HepG2 (cell line): Measurements from ENCODE around the gene PHLDB1. TPM values are rescaled to one million over a fixed set of nuclear protein-coding genes. Genes with fewer than 3 reads are reported as not detected.

Experiments
- ATAC-seq: fragments of 200-7000 bp; cut with Tn5 transposase; 3 replicates; pipeline ENCODE4 v1.9.1; 2020; ENCODE audit warnings: mild to moderate bottlenecking, moderate library complexity
- BruUV-seq: library from RNA; stranded (reverse); fragments of 400-500 nt; replicated peaks from 2 replicates; lab custom pipeline; 2021; lab: Mats Ljungman, UMichigan
- CTCF ChIA-PET: fragments of 300-600 bp; formaldehyde crosslinking; extraction: SDS; loops from one replicate; lab custom pipeline; 2021; ENCODE audit warnings: low total read pairs, inconsistent platforms, low intra/inter-chr PET ratio; lab: Yijun Ruan, JAX
- POLR2A ChIA-PET: fragments of 350-600 bp; sonication (Branson Sonifier 250); formaldehyde crosslinking; loops from one replicate; lab custom pipeline; 2020; ENCODE audit warnings: antibody characterized with exemption, inconsistent platforms; lab: Yijun Ruan, JAX
- DNase-seq: peaks from one replicate; pipeline ENCODE4 v3.0.0-alpha.2; 2015; ENCODE audit warnings: low spot score
- FAIRE-seq: peaks from 3 replicates; lab custom pipeline; 2011; peaks lifted over from hg19 to GRCh38; lab: Jason Lieb, UNC
- H2AFZ ChIP-seq: one replicate; pipeline ENCODE4 v1.6.1; 2011; ENCODE audit warnings: low read length, inconsistent platforms
- H3K27ac ChIP-seq: fragments of 300-600 bp; 3 replicates; pipeline ENCODE4 v1.8.0; 2011; ENCODE audit warnings: mixed run types, mild to moderate bottlenecking, mixed read lengths, low read length, inconsistent platforms; ENCODE audit not compliant: insufficient read depth; ENCODE audit errors: extremely low read length
- H3K27me3 ChIP-seq, 2 experiments: fragments of 200-600 bp in 1 of 2; 2 replicates in 1 of 2; 3 replicates in 1 of 2; pipeline versions ENCODE4 v1.6.0 to v1.8.0; 2011; ENCODE audit warnings: low read length in 2 of 2, mild to moderate bottlenecking in 2 of 2, moderate library complexity in 2 of 2, inconsistent platforms in 1 of 2; ENCODE audit not compliant: insufficient read depth in 2 of 2, control insufficient read depth in 1 of 2
- H3K36me3 ChIP-seq, 2 experiments: fragments of 200-600 bp in 1 of 2; replicated peaks in 1 of 2; 2 replicates in 1 of 2; 3 replicates in 1 of 2; pipeline versions ENCODE4 v1.5.1 to v1.8.0; 2011; ENCODE audit warnings: low read length in 2 of 2, inconsistent platforms in 1 of 2; ENCODE audit not compliant: insufficient read depth in 2 of 2, control insufficient read depth in 1 of 2
- H3K4me1 ChIP-seq: 2 replicates; pipeline ENCODE4 v1.5.1; 2012; ENCODE audit warnings: low read length, inconsistent platforms; ENCODE audit not compliant: insufficient read depth
- H3K4me2 ChIP-seq: 2 replicates; pipeline ENCODE4 v1.6.0; 2011; ENCODE audit warnings: low read depth, low read length, inconsistent platforms
- H3K4me3 ChIP-seq, 3 experiments: fragments of 200-600 bp in 1 of 3; sonication (generic), shearing (Covaris generic) in 1 of 3; replicated peaks in 1 of 3; 2 replicates each; pipeline ENCODE4 v1.5.1; 2011 to 2016; ENCODE audit warnings: low read length in 3 of 3, inconsistent platforms in 2 of 3, low read depth in 2 of 3, mild to moderate bottlenecking in 2 of 3, control low read depth in 1 of 3, mixed read lengths in 1 of 3; ENCODE audit not compliant: insufficient read depth in 1 of 3
- H3K79me2 ChIP-seq: one replicate; pipeline ENCODE4 v1.6.1; 2011; ENCODE audit warnings: low read length, inconsistent platforms; ENCODE audit not compliant: insufficient read depth
- H3K9ac ChIP-seq: 2 replicates; pipeline ENCODE4 v1.6.0; 2011; ENCODE audit warnings: mild to moderate bottlenecking, low read depth, low read length, inconsistent platforms; ENCODE audit not compliant: insufficient read depth
- H3K9me3 ChIP-seq: 2 replicates; pipeline ENCODE4 v1.5.1; 2012; ENCODE audit warnings: mild to moderate bottlenecking, low read length
- H4K20me1 ChIP-seq: 2 replicates; pipeline ENCODE4 v1.6.0; 2011; ENCODE audit warnings: inconsistent platforms, mild to moderate bottlenecking, low read length, moderate library complexity; ENCODE audit not compliant: insufficient read depth
- HIC2 ChIP-seq: sonication (generic); formaldehyde crosslinking; IDR thresholded peaks from 2 replicates; pipeline ENCODE4 v1.9.0; 2022; ENCODE audit warnings: low read depth, missing genetic modification reagents
- KDM2A ChIP-seq: sonication (generic); formaldehyde crosslinking; IDR thresholded peaks from 2 replicates; pipeline ENCODE4 v1.4.0; 2020; ENCODE audit warnings: low read depth, missing genetic modification reagents, borderline replicate concordance
- RXRB ChIP-seq: IDR thresholded peaks from 2 replicates; pipeline ENCODE4 v1.6.1; 2016; ENCODE audit warnings: borderline replicate concordance, missing genetic modification reagents, missing compliant biosample characterization
- SP4 ChIP-seq: sonication (generic); formaldehyde crosslinking; IDR thresholded peaks from 2 replicates; pipeline ENCODE4 v1.8.1; 2023; ENCODE audit warnings: mild to moderate bottlenecking, missing genetic modification reagents
- TBL1XR1 ChIP-seq: fragments of 150-350 bp; IDR thresholded peaks from 2 replicates; pipeline ENCODE4 v1.6.1; 2014; ENCODE audit warnings: borderline replicate concordance, low read length; ENCODE audit not compliant: partially characterized antibody
- WIZ ChIP-seq: sonication (generic); formaldehyde crosslinking; IDR thresholded peaks from 2 replicates; pipeline ENCODE4 v1.5.1; 2020; ENCODE audit warnings: mild to moderate bottlenecking, missing genetic modification reagents
- ZFP1 ChIP-seq: IDR thresholded peaks from 2 replicates; pipeline ENCODE4 v1.6.1; 2016
- ZMYM3 ChIP-seq: sonication (generic); formaldehyde crosslinking; IDR thresholded peaks from 2 replicates; pipeline ENCODE4 v1.5.1; 2020; ENCODE audit warnings: mild to moderate bottlenecking, missing genetic modification reagents
- ZNF672 ChIP-seq: sonication (generic); formaldehyde crosslinking; IDR thresholded peaks from 2 replicates; pipeline ENCODE4 v1.8.1; 2022; ENCODE audit warnings: missing genetic modification reagents
- ZNF768 ChIP-seq: sonication (generic); formaldehyde crosslinking; IDR thresholded peaks from 2 replicates; pipeline ENCODE4 v1.4.0; 2020; ENCODE audit warnings: missing genetic modification reagents
- ZNF775 ChIP-seq: sonication (generic); formaldehyde crosslinking; IDR thresholded peaks from 2 replicates; pipeline ENCODE4 v1.4.0; 2020; ENCODE audit warnings: missing genetic modification reagents, mild to moderate bottlenecking, moderate library complexity, borderline replicate concordance
- WGBS: methylation state at CpG from one replicate; pipeline ENCODE4 v1.1.6; 2017; ENCODE audit warnings: low lambda C conversion rate; 5-methylcytosine and 5-hydroxymethylcytosine counted together
- in situ Hi-C: cut with HindIII; loops from 2 replicates; pipeline ENCODE4 v1.10.0; 2017; ENCODE audit warnings: low pct_unique_long_range_greater_than_20kb; ENCODE audit not compliant: extremely low pct_ligation_motif_present
- intact Hi-C: fragments of 100-400 bp; cut with micrococcal nuclease; formaldehyde crosslinking; loops from one replicate; pipeline ENCODE4 v1.10.0; 2022; ENCODE audit not compliant: unreplicated experiment
- polyA plus RNA-seq, 8 experiments: library from polyadenylated mRNA; depleted of rRNA in 3 of 8; stranded (reverse) in 7 of 8; unstranded in 1 of 8; fragments of >200 nt; fragmentation: Illumina TruSeq in 4 of 8; extraction: Trizol in 4 of 8; gene quantifications; 2 replicates each; pipeline versions ENCODE4 v1.2.1 to v1.2.3, GENCODE V29; 2011 to 2016; ENCODE audit warnings: low read depth in 4 of 8, missing spikeins in 1 of 8, mixed read lengths in 1 of 8; ENCODE audit not compliant: insufficient read depth in 1 of 8
- total RNA-seq, 5 experiments: library from RNA; depleted of rRNA; stranded (reverse); fragments of >200 nt; fragmentation: Illumina TruSeq; extraction: Trizol; gene quantifications; 2 replicates each; pipeline ENCODE4 v1.2.3, GENCODE V29; 2016; ENCODE audit warnings: low read depth in 1 of 5
- TF ChIP-seq, protein P1 (sequence below): sonication (generic); formaldehyde crosslinking; IDR thresholded peaks from 2 replicates; pipeline ENCODE4 v1.5.1; 2020; ENCODE audit warnings: mild to moderate bottlenecking, missing genetic modification reagents, borderline replicate concordance

Gene PHLDB1
- total and polyA plus RNA-seq, 2 of the 13 experiments (the other 11 are each of a cell fraction or from before 2014, with no cell fraction given), result 13.8 to 14.2 TPM

DNA sequence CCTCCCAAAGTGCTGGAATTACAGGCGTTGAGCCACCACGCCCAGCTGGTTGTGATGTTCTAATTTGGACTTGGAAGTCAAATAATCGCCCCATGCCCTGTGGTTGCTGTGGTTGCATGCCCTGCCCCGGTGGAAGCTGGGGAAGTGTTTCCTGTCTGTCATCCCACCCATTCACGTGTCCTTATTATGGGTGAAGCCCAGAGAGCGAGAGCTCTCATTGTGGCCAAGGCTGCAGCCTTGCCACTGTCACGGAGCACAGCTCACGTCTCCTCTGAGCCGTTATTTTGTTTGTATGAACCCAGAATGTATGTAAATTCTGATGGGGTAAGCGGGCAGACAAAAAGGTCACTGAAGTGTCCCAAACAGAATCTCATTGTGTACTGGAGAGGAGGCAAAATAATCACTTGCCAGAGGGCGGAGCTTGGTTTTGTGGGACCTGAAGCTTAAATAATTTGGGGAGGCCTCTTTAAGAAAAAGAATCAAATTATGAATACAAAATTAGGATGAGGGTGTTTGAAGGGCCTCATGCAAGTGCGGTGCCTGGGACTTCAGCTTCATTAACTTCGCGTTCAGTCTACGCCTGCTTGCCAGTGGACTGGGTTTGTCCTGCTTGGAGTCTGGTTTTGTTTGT lies 97.8 kb downstream of the PHLDB1 start:
- Histone ChIP-seq H3K9me3 (peaks cover 3% of the 10 kb centered on the region; the same call in 1 of the 2 replicates), H3K9ac (no peak overlapping the region), H4K20me1 (no peaks in the 10 kb centered on the region), H2AFZ (no peak overlapping the region), H3K79me2 (no peaks in the 10 kb centered on the region), H3K36me3 (no peaks in the 10 kb centered on the region), H3K27ac (no peak overlapping the region), H3K4me1 (peaks cover 11% of the 10 kb centered on the region; the same call in 1 of the 2 replicates), H3K27me3 (peaks cover 1 to 9% of the 10 kb centered on the region in 2 experiments; a peak in 2 of 5 replicates), H3K4me3 (no peak overlapping the region), H3K4me2 (no peak overlapping the region)
- DNase-seq, result no peak
- TF ChIP-seq KDM2A (CRISPR knock-in tag) (no peak), ZNF768 (CRISPR knock-in tag) (no peak), ZMYM3 (CRISPR knock-in tag) (0 out of 2 replicates have a peak, but pooled peaks have one; percentile 16)
- in situ Hi-C loops, result no loop called here
- WGBS, result 27% methylated on average over 12 of the region's 15 CpGs
- POLR2A ChIA-PET, result no interaction called here
- no peak for ATAC-seq
- no TSS peak for BruUV-seq
- FAIRE-seq, result no peak
- intact Hi-C loops, result no loop called here
- CTCF ChIA-PET, result no interaction called here

- no peak for FAIRE-seq
- intact Hi-C loops, result no loop called here
- CTCF ChIA-PET, result no interaction called here
- no peak overlapping the region for H3K4me3 ChIP-seq
- no peak overlapping the region for H3K9ac ChIP-seq
- WGBS, result 68% methylated on average over 12 of the region's 12 CpGs
- in situ Hi-C loops, result no loop called here
- H4K20me1 ChIP-seq, result no peaks in the 10 kb centered on the region
- DNase-seq, result no peak
- H3K79me2 ChIP-seq, result no peaks in the 10 kb centered on the region
- no peak overlapping the region for H2AFZ ChIP-seq
- no peak overlapping the region for H3K4me2 ChIP-seq
- no TSS peak for BruUV-seq
- H3K9me3 ChIP-seq, result no peaks in the 10 kb centered on the region
- POLR2A ChIA-PET, result no interaction called here
- no peak for ATAC-seq
- H3K27ac ChIP-seq, result no peak overlapping the region
- peaks cover 11% of the 10 kb centered on the region; the same call in 1 of the 2 replicates for H3K4me1 ChIP-seq
- H3K27me3 ChIP-seq, result peaks cover 1 to 9% of the 10 kb centered on the region in 2 experiments; a peak in 2 of 5 replicates
- H3K36me3 ChIP-seq, result no peaks in the 10 kb centered on the region
- TF ChIP-seq WIZ (CRISPR knock-in tag) (no peak), ZFP1 (CRISPR knock-in tag) (no peak), KDM2A (CRISPR knock-in tag) (no peak), TBL1XR1 (no peak), ZNF775 (CRISPR knock-in tag) (no peak), HIC2 (CRISPR knock-in tag) (no peak), RXRB (CRISPR knock-in tag) (no peak), SP4 (CRISPR knock-in tag) (no peak), ZNF672 (no peak)
- TF ChIP-seq, protein P1, sequence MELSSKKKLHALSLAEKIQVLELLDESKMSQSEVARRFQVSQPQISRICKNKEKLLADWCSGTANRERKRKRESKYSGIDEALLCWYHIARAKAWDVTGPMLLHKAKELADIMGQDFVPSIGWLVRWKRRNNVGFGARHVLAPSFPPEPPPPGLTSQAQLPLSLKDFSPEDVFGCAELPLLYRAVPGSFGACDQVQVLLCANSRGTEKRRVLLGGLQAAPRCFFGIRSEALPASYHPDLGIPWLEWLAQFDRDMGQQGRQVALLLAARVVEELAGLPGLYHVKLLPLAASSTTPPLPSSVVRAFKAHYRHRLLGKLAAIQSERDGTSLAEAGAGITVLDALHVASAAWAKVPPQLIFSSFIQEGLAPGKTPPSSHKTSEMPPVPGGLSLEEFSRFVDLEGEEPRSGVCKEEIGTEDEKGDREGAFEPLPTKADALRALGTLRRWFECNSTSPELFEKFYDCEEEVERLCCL, result no peak
Measured at GRCh38 chr11:118705791-118706545, 98.6 kb downstream of the PHLDB1 start.
